Measurements from ENCODE around the gene C1QTNF9. TPM values are rescaled to one million over a fixed set of nuclear protein-coding genes. Genes with fewer than 3 reads are reported as not detected.

C1QTNF9 gene
- total RNA-seq, 1 experiment from 2014 or later: not detected

- H3K4me1 ChIP-seq (ENCODE audit: control insufficient read depth, insufficient read depth, low read length): no peaks in the 10 kb centered on the region
- no peaks in the 10 kb centered on the region for H3K27me3 ChIP-seq (ENCODE audit: control insufficient read depth, insufficient read depth, low read length)
- ATAC-seq: no peak
- DNase-seq (ENCODE audit: low read depth, low spot score): no peak
- TF ChIP-seq CTCF (IDR thresholded peaks at IDR 0.05) (no peak), TCF7L2 (IDR thresholded peaks at IDR 0.05; ENCODE audit: low read depth, low read length) (no peak), SIN3A (IDR thresholded peaks at IDR 0.05; ENCODE audit: borderline replicate concordance, insufficient read depth, low read depth, low read length) (no peak), POLR2AphosphoS5 (IDR thresholded peaks at IDR 0.05; ENCODE audit: low read depth, low read length) (no peak)
- TF ChIP-seq, protein P1, sequence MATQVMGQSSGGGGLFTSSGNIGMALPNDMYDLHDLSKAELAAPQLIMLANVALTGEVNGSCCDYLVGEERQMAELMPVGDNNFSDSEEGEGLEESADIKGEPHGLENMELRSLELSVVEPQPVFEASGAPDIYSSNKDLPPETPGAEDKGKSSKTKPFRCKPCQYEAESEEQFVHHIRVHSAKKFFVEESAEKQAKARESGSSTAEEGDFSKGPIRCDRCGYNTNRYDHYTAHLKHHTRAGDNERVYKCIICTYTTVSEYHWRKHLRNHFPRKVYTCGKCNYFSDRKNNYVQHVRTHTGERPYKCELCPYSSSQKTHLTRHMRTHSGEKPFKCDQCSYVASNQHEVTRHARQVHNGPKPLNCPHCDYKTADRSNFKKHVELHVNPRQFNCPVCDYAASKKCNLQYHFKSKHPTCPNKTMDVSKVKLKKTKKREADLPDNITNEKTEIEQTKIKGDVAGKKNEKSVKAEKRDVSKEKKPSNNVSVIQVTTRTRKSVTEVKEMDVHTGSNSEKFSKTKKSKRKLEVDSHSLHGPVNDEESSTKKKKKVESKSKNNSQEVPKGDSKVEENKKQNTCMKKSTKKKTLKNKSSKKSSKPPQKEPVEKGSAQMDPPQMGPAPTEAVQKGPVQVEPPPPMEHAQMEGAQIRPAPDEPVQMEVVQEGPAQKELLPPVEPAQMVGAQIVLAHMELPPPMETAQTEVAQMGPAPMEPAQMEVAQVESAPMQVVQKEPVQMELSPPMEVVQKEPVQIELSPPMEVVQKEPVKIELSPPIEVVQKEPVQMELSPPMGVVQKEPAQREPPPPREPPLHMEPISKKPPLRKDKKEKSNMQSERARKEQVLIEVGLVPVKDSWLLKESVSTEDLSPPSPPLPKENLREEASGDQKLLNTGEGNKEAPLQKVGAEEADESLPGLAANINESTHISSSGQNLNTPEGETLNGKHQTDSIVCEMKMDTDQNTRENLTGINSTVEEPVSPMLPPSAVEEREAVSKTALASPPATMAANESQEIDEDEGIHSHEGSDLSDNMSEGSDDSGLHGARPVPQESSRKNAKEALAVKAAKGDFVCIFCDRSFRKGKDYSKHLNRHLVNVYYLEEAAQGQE (IDR thresholded peaks at IDR 0.05; ENCODE audit: insufficient read depth in 1 of 2, low read depth in 2 of 2, low read length in 1 of 2): no peak
- no peak overlapping the region for H3K27ac ChIP-seq (ENCODE audit: low read length)
- ChIA-PET POLR2A (no interaction called here), CTCF (interaction anchor here (0.6 kb wide), 1 partner anchor 235 kb away, joined by 3 read pairs; no protein-coding TSS in a partner anchor)
- intact Hi-C loops (cut with micrococcal nuclease; ENCODE audit: unreplicated experiment) (no loop called here), in situ Hi-C loops (cut with HindIII; ENCODE audit: low pct_unique_long_range_greater_than_20kb, low sequenced_read_pairs) (no loop called here)
- no TSS peak for BruUV-seq (replicated peaks)
- no peaks in the 10 kb centered on the region for H3K36me3 ChIP-seq (ENCODE audit: control insufficient read depth, insufficient read depth, low read length)
- no peak overlapping the region for H3K4me3 ChIP-seq (ENCODE audit: low read depth in 2 of 2, low read length in 2 of 2)
- H3K9me3 ChIP-seq (ENCODE audit: control insufficient read depth, insufficient read depth, low read depth, low read length): no peaks in the 10 kb centered on the region
Measured at GRCh38 chr13:24288870-24289269, 20.5 kb upstream of the C1QTNF9 start.

- Histone ChIP-seq H3K27me3 (ENCODE audit: control insufficient read depth, insufficient read depth, low read length) (no peaks in the 10 kb centered on the region), H3K9me3 (ENCODE audit: control insufficient read depth, insufficient read depth, low read depth, low read length) (no peaks in the 10 kb centered on the region), H3K27ac (ENCODE audit: low read length) (no peak overlapping the region), H3K4me3 (ENCODE audit: low read depth in 2 of 2, low read length in 2 of 2) (no peak overlapping the region), H3K4me1 (ENCODE audit: control insufficient read depth, insufficient read depth, low read length) (no peaks in the 10 kb centered on the region), H3K36me3 (ENCODE audit: control insufficient read depth, insufficient read depth, low read length) (no peaks in the 10 kb centered on the region)
- ATAC-seq: no peak
- in situ Hi-C loops (cut with HindIII; ENCODE audit: low pct_unique_long_range_greater_than_20kb, low sequenced_read_pairs): no loop called here
- ChIA-PET POLR2A (no interaction called here), CTCF (interaction anchor here (0.5 kb wide), 1 partner anchor 330 kb away, joined by 3 read pairs; no protein-coding TSS in a partner anchor)
- BruUV-seq (replicated peaks): no TSS peak
- DNase-seq (ENCODE audit: low read depth, low spot score): no peak
- intact Hi-C loops (cut with micrococcal nuclease; ENCODE audit: unreplicated experiment): no loop called here
- TF ChIP-seq, protein P1 (IDR thresholded peaks at IDR 0.05; ENCODE audit: insufficient read depth in 1 of 2, low read depth in 2 of 2, low read length in 1 of 2): no peak
- TF ChIP-seq SIN3A (IDR thresholded peaks at IDR 0.05; ENCODE audit: borderline replicate concordance, insufficient read depth, low read depth, low read length) (no peak), TCF7L2 (IDR thresholded peaks at IDR 0.05; ENCODE audit: low read depth, low read length) (no peak), POLR2AphosphoS5 (IDR thresholded peaks at IDR 0.05; ENCODE audit: low read depth, low read length) (no peak), CTCF (IDR thresholded peaks at IDR 0.05) (no peak)
Measured at GRCh38 chr13:24290280-24290932, 19.0 kb upstream of the C1QTNF9 start.

Measured in Panc1 (cell line).